Measurements from ENCODE around the gene CACFD1.

The CACFD1 gene

GRCh38 chr9:133502112-133502511 is 42.3 kb downstream of the CACFD1 start:
- DNase-seq (ENCODE audit: low read depth), result no peak

GRCh38 chr9:133505186-133505830 is 45.5 kb downstream of the CACFD1 start:
- no peak for DNase-seq (ENCODE audit: low read depth)

- DNase-seq (ENCODE audit: low read depth), result no peak
Measured at GRCh38 chr9:133505901-133506652, 46.3 kb downstream of the CACFD1 start.

- DNase-seq (ENCODE audit: low read depth), result no peak
Measured at GRCh38 chr9:133506653-133507038, 46.9 kb downstream of the CACFD1 start.

GRCh38 chr9:133507246-133507965 is 47.6 kb downstream of the CACFD1 start:
- no peak for DNase-seq (ENCODE audit: low read depth)

GRCh38 chr9:133508046-133508445 is 48.3 kb downstream of the CACFD1 start:
- no peak for DNase-seq (ENCODE audit: low read depth)

- no peak for DNase-seq (ENCODE audit: low read depth)
Measured at GRCh38 chr9:133509179-133510083, 49.7 kb downstream of the CACFD1 start.

- DNase-seq (ENCODE audit: low read depth), result no peak
Measured at GRCh38 chr9:133510926-133511505, 51.2 kb downstream of the CACFD1 start.

GRCh38 chr9:133511607-133512006 is 51.8 kb downstream of the CACFD1 start:
- no peak for DNase-seq (ENCODE audit: low read depth)

- no peak for DNase-seq (ENCODE audit: low read depth)
Measured at GRCh38 chr9:133512253-133513213, 52.8 kb downstream of the CACFD1 start.

GRCh38 chr9:133513214-133514100 is 53.7 kb downstream of the CACFD1 start:
- DNase-seq (ENCODE audit: low read depth), result no peak

- DNase-seq (ENCODE audit: low read depth), result no peak
Measured at GRCh38 chr9:133514460-133515239, 54.9 kb downstream of the CACFD1 start.

- no peak for DNase-seq (ENCODE audit: low read depth)
Measured at GRCh38 chr9:133515240-133515610, 55.4 kb downstream of the CACFD1 start.

- no peak for DNase-seq (ENCODE audit: low read depth)
Measured at GRCh38 chr9:133515615-133516255, 56.0 kb downstream of the CACFD1 start.

- no peak for DNase-seq (ENCODE audit: low read depth)
Measured at GRCh38 chr9:133516256-133516960, 56.6 kb downstream of the CACFD1 start.

- no peak for DNase-seq (ENCODE audit: low read depth)
Measured at GRCh38 chr9:133516961-133517350, 57.2 kb downstream of the CACFD1 start.

GRCh38 chr9:133517711-133518110 is 57.9 kb downstream of the CACFD1 start:
- DNase-seq (ENCODE audit: low read depth), result no peak

- no peak for DNase-seq (ENCODE audit: low read depth)
Measured at GRCh38 chr9:133518200-133518599, 58.4 kb downstream of the CACFD1 start.

Data from activated T-helper 1 cell treated with Interleukin-2 at 50 U/mL for 16 hours (primary cell).